Uterus (tissue), 2 donors: ENCODE data around the gene FAM168A.

Source experiments
- POLR2A ChIP-seq, 2 donors: fragments of 450-650 bp; IDR thresholded peaks; one replicate each; pipeline ENCODE4 v1.6.1; 2016; ENCODE audit warnings: antibody characterized with exemption in 2 of 2, mild to moderate bottlenecking in 1 of 2, moderate library complexity in 1 of 2
- TF ChIP-seq, protein P1 (sequence below), 4 experiments: fragments of 200-600 bp in 2 of 4; fragments of 450-650 bp in 2 of 4; sonication (generic) in 2 of 4; IDR thresholded peaks; one replicate each; pipeline ENCODE4 v1.5.1; 2016 to 2019; ENCODE audit warnings: antibody characterized with exemption in 4 of 4, mild to moderate bottlenecking in 2 of 4, moderate library complexity in 1 of 4

GRCh38 chr11:73446766-73447165, 151.1 kb downstream of the FAM168A start:
- TF ChIP-seq, protein P1, sequence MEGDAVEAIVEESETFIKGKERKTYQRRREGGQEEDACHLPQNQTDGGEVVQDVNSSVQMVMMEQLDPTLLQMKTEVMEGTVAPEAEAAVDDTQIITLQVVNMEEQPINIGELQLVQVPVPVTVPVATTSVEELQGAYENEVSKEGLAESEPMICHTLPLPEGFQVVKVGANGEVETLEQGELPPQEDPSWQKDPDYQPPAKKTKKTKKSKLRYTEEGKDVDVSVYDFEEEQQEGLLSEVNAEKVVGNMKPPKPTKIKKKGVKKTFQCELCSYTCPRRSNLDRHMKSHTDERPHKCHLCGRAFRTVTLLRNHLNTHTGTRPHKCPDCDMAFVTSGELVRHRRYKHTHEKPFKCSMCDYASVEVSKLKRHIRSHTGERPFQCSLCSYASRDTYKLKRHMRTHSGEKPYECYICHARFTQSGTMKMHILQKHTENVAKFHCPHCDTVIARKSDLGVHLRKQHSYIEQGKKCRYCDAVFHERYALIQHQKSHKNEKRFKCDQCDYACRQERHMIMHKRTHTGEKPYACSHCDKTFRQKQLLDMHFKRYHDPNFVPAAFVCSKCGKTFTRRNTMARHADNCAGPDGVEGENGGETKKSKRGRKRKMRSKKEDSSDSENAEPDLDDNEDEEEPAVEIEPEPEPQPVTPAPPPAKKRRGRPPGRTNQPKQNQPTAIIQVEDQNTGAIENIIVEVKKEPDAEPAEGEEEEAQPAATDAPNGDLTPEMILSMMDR (IDR thresholded peaks at IDR 0.05) = no peak
- no peak for TF ChIP-seq POLR2A (IDR thresholded peaks at IDR 0.05)
